ENCODE measurements around the gene DGCR8.

DNA sequence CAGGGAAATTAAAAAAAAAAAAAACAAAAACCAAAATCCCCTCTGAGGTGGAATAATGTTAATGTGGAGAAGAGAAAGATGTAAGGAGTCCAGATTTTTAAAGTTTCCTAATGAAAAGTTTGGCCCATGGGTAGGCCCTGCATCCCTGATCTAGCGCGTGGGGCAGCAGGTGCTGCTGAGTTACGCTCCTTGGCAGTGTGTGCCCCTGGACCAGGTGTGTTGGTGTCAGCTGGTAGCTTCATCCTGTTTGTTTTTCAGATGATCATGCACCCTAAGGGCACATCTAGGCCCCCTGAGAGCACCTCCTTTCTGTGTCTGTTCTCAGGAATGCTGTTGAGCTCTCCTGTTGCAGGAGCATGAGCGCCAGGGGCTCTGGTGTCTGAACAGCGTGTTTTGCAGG, 6.7 kb downstream of the DGCR8 start:
- no peak for TF ChIP-seq EZH2phosphoT487 (IDR thresholded peaks at IDR 0.05; ENCODE audit: low read depth)
- TF ChIP-seq, protein P1, sequence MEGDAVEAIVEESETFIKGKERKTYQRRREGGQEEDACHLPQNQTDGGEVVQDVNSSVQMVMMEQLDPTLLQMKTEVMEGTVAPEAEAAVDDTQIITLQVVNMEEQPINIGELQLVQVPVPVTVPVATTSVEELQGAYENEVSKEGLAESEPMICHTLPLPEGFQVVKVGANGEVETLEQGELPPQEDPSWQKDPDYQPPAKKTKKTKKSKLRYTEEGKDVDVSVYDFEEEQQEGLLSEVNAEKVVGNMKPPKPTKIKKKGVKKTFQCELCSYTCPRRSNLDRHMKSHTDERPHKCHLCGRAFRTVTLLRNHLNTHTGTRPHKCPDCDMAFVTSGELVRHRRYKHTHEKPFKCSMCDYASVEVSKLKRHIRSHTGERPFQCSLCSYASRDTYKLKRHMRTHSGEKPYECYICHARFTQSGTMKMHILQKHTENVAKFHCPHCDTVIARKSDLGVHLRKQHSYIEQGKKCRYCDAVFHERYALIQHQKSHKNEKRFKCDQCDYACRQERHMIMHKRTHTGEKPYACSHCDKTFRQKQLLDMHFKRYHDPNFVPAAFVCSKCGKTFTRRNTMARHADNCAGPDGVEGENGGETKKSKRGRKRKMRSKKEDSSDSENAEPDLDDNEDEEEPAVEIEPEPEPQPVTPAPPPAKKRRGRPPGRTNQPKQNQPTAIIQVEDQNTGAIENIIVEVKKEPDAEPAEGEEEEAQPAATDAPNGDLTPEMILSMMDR (IDR thresholded peaks at IDR 0.05; ENCODE audit: low read depth, low read length) = no peak

Measured in OCI-LY3 (cell line).